ENCODE measurements around the gene KIAA1217.

Gene KIAA1217

DNA sequence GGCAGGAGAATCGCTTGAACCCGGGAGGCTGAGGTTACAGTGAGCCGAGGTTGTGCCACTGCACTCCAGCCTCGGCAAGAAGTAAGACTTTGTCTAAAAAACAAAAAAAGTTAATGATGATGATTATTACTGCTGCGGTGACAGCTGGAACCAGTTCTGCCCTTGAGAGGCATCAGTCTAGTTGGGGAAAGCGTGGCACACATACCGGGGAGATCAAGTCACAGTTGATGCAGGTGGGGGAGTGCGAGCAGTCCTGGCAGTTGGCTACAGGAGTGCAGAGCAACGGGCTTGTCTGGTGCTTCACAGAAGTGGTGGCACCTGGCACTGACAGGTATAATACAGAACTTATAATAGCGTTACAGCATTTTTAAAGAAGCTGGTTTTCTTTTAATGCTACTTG is 341.7 kb downstream of the KIAA1217 start:
- Histone ChIP-seq H3K4me3 (ENCODE audit: low read length in 2 of 2) (no peak overlapping the region), H3K27ac (replicated peaks; ENCODE audit: low read length) (no peak overlapping the region), H4K8ac (ENCODE audit: low read depth, low read length) (no peak overlapping the region), H3K9me3 (replicated peaks in 1 of 2; ENCODE audit: control insufficient read depth in 2 of 2, insufficient read depth in 1 of 2, low read depth in 1 of 2, low read length in 2 of 2) (no peaks in the 10 kb centered on the region), H3K27me3 (ENCODE audit: control insufficient read depth in 3 of 3, insufficient read depth in 3 of 3, low read depth in 1 of 3, low read length in 3 of 3) (no peaks in the 10 kb centered on the region), H3K14ac (ENCODE audit: low read length) (no peak overlapping the region), H2BK15ac (ENCODE audit: low read length) (no peak overlapping the region), H3K79me1 (ENCODE audit: low read depth, low read length) (no peaks in the 10 kb centered on the region), H3K4me1 (ENCODE audit: control insufficient read depth in 2 of 2, insufficient read depth in 1 of 2, low read depth in 1 of 2, low read length in 2 of 2) (no peaks in the 10 kb centered on the region), H3K4me2 (ENCODE audit: insufficient read depth, low read length, poor library complexity, severe bottlenecking) (no peak overlapping the region), H3K9ac (ENCODE audit: low read depth, low read length, poor library complexity) (no peak overlapping the region), H3K18ac (ENCODE audit: low read length) (no peak overlapping the region), H3K23ac (ENCODE audit: low read depth, low read length, poor library complexity) (no peak overlapping the region), H4K91ac (ENCODE audit: low read depth, low read length, poor library complexity) (no peak overlapping the region), H3K4ac (ENCODE audit: low read length) (no peak overlapping the region), H2BK120ac (ENCODE audit: low read depth, low read length) (no peak overlapping the region), H2BK12ac (ENCODE audit: low read length) (no peak overlapping the region), H2BK5ac (ENCODE audit: low read length) (no peak overlapping the region), H2AFZ (ENCODE audit: low read length) (no peak overlapping the region), H2AK5ac (ENCODE audit: low read depth, low read length) (no peak overlapping the region), H3K36me3 (replicated peaks in 1 of 2; ENCODE audit: control insufficient read depth in 2 of 2, insufficient read depth in 2 of 2, low read length in 2 of 2) (no peaks in the 10 kb centered on the region)
- DNase-seq (ENCODE audit: low spot score) = no peak
- no CpG with 5 or more reads among the region's 10 CpGs for WGBS, 2 donors (ENCODE audit: extremely low coverage in 2 of 2, insufficient read length in 2 of 2, insufficient replicate concordance in 1 of 2)

DNA sequence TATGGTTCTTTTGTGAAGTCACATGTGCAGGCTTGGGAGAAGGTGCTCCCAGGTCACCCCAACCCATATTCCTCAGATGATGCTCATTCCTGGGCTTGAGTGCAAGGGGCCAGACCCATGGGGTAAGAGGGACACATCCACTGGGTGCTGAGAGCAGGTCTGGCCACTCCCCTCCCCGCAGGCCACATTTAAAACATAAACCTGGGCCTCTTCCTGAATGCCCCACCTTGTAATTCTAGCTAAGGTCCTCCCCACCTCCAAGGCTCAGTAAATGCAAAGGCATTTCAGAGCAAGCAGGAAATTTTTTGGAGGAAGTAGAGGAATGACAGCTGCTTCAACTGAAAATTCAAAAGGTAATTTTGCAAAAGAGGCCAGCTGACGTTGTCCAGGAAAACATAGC is 342.2 kb downstream of the KIAA1217 start:
- no peak overlapping the region for H3K4me2 ChIP-seq (ENCODE audit: insufficient read depth, low read length, poor library complexity, severe bottlenecking)
- WGBS, 2 donors (ENCODE audit: extremely low coverage in 2 of 2, insufficient read length in 2 of 2, insufficient replicate concordance in 1 of 2) = no CpG with 5 or more reads among the region's 2 CpGs
- H3K4me1 ChIP-seq (ENCODE audit: control insufficient read depth in 2 of 2, insufficient read depth in 1 of 2, low read depth in 1 of 2, low read length in 2 of 2) = peaks cover 0 to 2% of the 10 kb centered on the region in 2 donors
- H3K9ac ChIP-seq (ENCODE audit: low read depth, low read length, poor library complexity) = no peak overlapping the region
- H3K79me1 ChIP-seq (ENCODE audit: low read depth, low read length) = no peaks in the 10 kb centered on the region
- H2BK15ac ChIP-seq (ENCODE audit: low read length) = no peak overlapping the region
- H3K4me3 ChIP-seq (ENCODE audit: low read length in 2 of 2) = no peak overlapping the region
- H2AFZ ChIP-seq (ENCODE audit: low read length) = no peak overlapping the region
- DNase-seq (ENCODE audit: low spot score) = no peak
- no peak overlapping the region for H2BK5ac ChIP-seq (ENCODE audit: low read length)
- H4K91ac ChIP-seq (ENCODE audit: low read depth, low read length, poor library complexity) = no peak overlapping the region
- H4K8ac ChIP-seq (ENCODE audit: low read depth, low read length) = no peak overlapping the region
- H3K36me3 ChIP-seq (replicated peaks in 1 of 2; ENCODE audit: control insufficient read depth in 2 of 2, insufficient read depth in 2 of 2, low read length in 2 of 2) = no peaks in the 10 kb centered on the region
- no peak overlapping the region for H2AK5ac ChIP-seq (ENCODE audit: low read depth, low read length)
- no peak overlapping the region for H3K18ac ChIP-seq (ENCODE audit: low read length)
- H3K14ac ChIP-seq (ENCODE audit: low read length) = no peak overlapping the region
- no peaks in the 10 kb centered on the region for H3K27me3 ChIP-seq (ENCODE audit: control insufficient read depth in 3 of 3, insufficient read depth in 3 of 3, low read depth in 1 of 3, low read length in 3 of 3)
- no peak overlapping the region for H3K27ac ChIP-seq (replicated peaks; ENCODE audit: low read length)
- no peaks in the 10 kb centered on the region for H3K9me3 ChIP-seq (replicated peaks in 1 of 2; ENCODE audit: control insufficient read depth in 2 of 2, insufficient read depth in 1 of 2, low read depth in 1 of 2, low read length in 2 of 2)
- no peak overlapping the region for H2BK120ac ChIP-seq (ENCODE audit: low read depth, low read length)
- H2BK12ac ChIP-seq (ENCODE audit: low read length) = no peak overlapping the region
- H3K4ac ChIP-seq (ENCODE audit: low read length) = no peak overlapping the region
- no peak overlapping the region for H3K23ac ChIP-seq (ENCODE audit: low read depth, low read length, poor library complexity)

DNA sequence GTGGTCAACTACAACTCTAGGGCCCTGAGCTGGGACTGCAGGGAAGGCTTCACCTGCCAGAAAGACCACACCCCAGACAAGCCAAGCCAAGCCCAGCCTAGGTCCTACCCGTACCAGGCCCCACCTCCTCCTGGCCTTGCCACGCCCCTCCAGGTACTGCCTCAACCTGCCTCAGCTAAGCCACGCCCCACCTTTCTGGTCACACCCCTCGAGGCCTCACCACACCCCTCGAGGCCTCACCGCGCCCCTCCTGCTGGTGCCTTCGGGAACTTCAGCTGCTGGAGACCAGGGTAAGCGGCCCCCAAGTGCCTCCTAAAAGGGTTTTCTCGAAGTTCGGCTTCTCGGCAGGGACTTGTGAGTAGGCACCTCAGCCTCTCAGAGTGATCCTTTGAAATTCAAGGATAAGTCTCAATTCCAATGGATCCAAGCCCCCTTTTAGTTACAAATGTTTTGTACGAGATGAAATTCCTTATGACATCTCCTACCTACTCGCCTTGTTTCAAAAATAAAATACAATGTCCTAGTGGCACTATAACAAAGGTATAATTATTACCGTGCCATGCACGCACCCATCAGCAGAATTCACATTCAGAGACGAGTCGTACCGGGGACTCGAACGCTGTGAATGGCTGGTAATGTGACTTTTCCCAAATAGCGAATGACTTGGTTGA is 343.5 kb downstream of the KIAA1217 start:
- Histone ChIP-seq H4K8ac (ENCODE audit: low read depth, low read length) (no peak overlapping the region), H3K27ac (replicated peaks; ENCODE audit: low read length) (no peak overlapping the region), H3K4me2 (ENCODE audit: insufficient read depth, low read length, poor library complexity, severe bottlenecking) (no peak overlapping the region), H4K91ac (ENCODE audit: low read depth, low read length, poor library complexity) (no peak overlapping the region), H3K27me3 (ENCODE audit: control insufficient read depth in 3 of 3, insufficient read depth in 3 of 3, low read depth in 1 of 3, low read length in 3 of 3) (no peaks in the 10 kb centered on the region), H2AK5ac (ENCODE audit: low read depth, low read length) (no peak overlapping the region), H3K9me3 (replicated peaks in 1 of 2; ENCODE audit: control insufficient read depth in 2 of 2, insufficient read depth in 1 of 2, low read depth in 1 of 2, low read length in 2 of 2) (no peaks in the 10 kb centered on the region), H3K79me1 (ENCODE audit: low read depth, low read length) (no peaks in the 10 kb centered on the region), H3K4ac (ENCODE audit: low read length) (no peak overlapping the region), H3K14ac (ENCODE audit: low read length) (no peak overlapping the region), H2BK5ac (ENCODE audit: low read length) (no peak overlapping the region), H3K18ac (ENCODE audit: low read length) (peak overlapping the region; percentile 3), H3K4me3 (ENCODE audit: low read length in 2 of 2) (no peak overlapping the region), H2BK120ac (ENCODE audit: low read depth, low read length) (no peak overlapping the region), H2BK12ac (ENCODE audit: low read length) (no peak overlapping the region), H2BK15ac (ENCODE audit: low read length) (no peak overlapping the region), H3K23ac (ENCODE audit: low read depth, low read length, poor library complexity) (peak overlapping the region; percentile 44), H3K4me1 (ENCODE audit: control insufficient read depth in 2 of 2, insufficient read depth in 1 of 2, low read depth in 1 of 2, low read length in 2 of 2) (peaks cover 0 to 3% of the 10 kb centered on the region in 2 donors), H2AFZ (ENCODE audit: low read length) (no peak overlapping the region), H3K36me3 (replicated peaks in 1 of 2; ENCODE audit: control insufficient read depth in 2 of 2, insufficient read depth in 2 of 2, low read length in 2 of 2) (no peaks in the 10 kb centered on the region), H3K9ac (ENCODE audit: low read depth, low read length, poor library complexity) (no peak overlapping the region)
- no peak for DNase-seq (ENCODE audit: low spot score)
- WGBS, 2 donors (ENCODE audit: extremely low coverage in 2 of 2, insufficient read length in 2 of 2, insufficient replicate concordance in 1 of 2) = no CpG with 5 or more reads among the region's 22 CpGs

DNA sequence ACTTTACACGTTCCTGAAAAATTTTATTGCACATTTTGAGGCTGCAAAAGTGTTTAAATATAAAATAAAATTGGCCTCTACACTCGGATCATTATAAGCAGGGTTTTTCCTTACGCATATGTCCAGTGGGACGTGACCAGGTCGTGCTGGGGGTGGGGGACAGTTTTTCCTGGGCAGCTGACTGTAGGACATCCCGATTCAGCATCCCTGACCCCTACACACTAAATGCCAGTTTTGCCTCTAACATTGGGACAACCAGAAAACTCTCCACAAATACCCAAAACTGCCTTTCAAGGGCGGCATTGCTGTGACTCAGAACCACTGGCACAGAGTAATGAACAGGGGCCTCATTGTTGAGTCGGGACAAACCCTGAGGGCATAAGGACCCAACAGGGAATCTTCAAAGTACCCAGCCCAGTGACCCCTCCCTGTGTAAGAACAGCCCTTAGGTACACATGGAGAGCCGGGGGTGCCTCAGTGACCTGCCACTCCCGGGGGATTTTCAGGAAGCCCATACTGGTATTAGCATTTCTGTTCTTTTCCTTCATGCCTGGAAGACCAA is 344.2 kb downstream of the KIAA1217 start:
- Histone ChIP-seq H3K18ac (ENCODE audit: low read length) (peak overlapping the region; percentile 54), H3K4me1 (ENCODE audit: control insufficient read depth in 2 of 2, insufficient read depth in 1 of 2, low read depth in 1 of 2, low read length in 2 of 2) (peaks cover 0 to 3% of the 10 kb centered on the region in 2 donors), H2BK120ac (ENCODE audit: low read depth, low read length) (no peak overlapping the region), H3K14ac (ENCODE audit: low read length) (no peak overlapping the region), H3K36me3 (replicated peaks in 1 of 2; ENCODE audit: control insufficient read depth in 2 of 2, insufficient read depth in 2 of 2, low read length in 2 of 2) (no peaks in the 10 kb centered on the region), H3K79me1 (ENCODE audit: low read depth, low read length) (no peaks in the 10 kb centered on the region), H3K27ac (replicated peaks; ENCODE audit: low read length) (no peak overlapping the region), H2BK5ac (ENCODE audit: low read length) (no peak overlapping the region), H3K4me3 (ENCODE audit: low read length in 2 of 2) (no peak overlapping the region), H3K9ac (ENCODE audit: low read depth, low read length, poor library complexity) (no peak overlapping the region), H2BK15ac (ENCODE audit: low read length) (no peak overlapping the region), H3K9me3 (replicated peaks in 1 of 2; ENCODE audit: control insufficient read depth in 2 of 2, insufficient read depth in 1 of 2, low read depth in 1 of 2, low read length in 2 of 2) (no peaks in the 10 kb centered on the region), H4K8ac (ENCODE audit: low read depth, low read length) (no peak overlapping the region), H3K27me3 (ENCODE audit: control insufficient read depth in 3 of 3, insufficient read depth in 3 of 3, low read depth in 1 of 3, low read length in 3 of 3) (no peaks in the 10 kb centered on the region), H2BK12ac (ENCODE audit: low read length) (no peak overlapping the region), H3K23ac (ENCODE audit: low read depth, low read length, poor library complexity) (no peak overlapping the region), H3K4ac (ENCODE audit: low read length) (no peak overlapping the region), H2AK5ac (ENCODE audit: low read depth, low read length) (no peak overlapping the region), H2AFZ (ENCODE audit: low read length) (no peak overlapping the region), H4K91ac (ENCODE audit: low read depth, low read length, poor library complexity) (no peak overlapping the region), H3K4me2 (ENCODE audit: insufficient read depth, low read length, poor library complexity, severe bottlenecking) (no peak overlapping the region)
- WGBS, 2 donors (ENCODE audit: extremely low coverage in 2 of 2, insufficient read length in 2 of 2, insufficient replicate concordance in 1 of 2) = no CpG with 5 or more reads among the region's 10 CpGs
- no peak for DNase-seq (ENCODE audit: low spot score)

All from neuronal stem cell (in vitro differentiated cells).